GM12878 (cell line): ENCODE data around the gene PGBD5. TPM values are rescaled to one million over a fixed set of nuclear protein-coding genes. Genes with fewer than 3 reads are reported as not detected.

ENCODE experiments used
- ATAC-seq: fragments of 200-7000 bp; cut with Tn5 transposase; 3 replicates; pipeline ENCODE4 v1.9.1; 2020; ENCODE audit warnings: mild to moderate bottlenecking, moderate library complexity
- BruUV-seq: library from RNA; stranded (reverse); fragments of 400-500 nt; replicated peaks from 2 replicates; lab custom pipeline; 2021; lab: Mats Ljungman, UMichigan
- CTCF ChIA-PET: fragments of 300-600 bp; sonication (Branson Sonifier 250); formaldehyde crosslinking; extraction: SDS; loops from one replicate; lab custom pipeline; 2021; ENCODE audit warnings: inconsistent platforms; lab: Yijun Ruan, JAX
- POLR2A ChIA-PET: fragments of 350-600 bp; formaldehyde crosslinking; extraction: SDS; loops from one replicate; lab custom pipeline; 2021; ENCODE audit warnings: inconsistent platforms; lab: Charles Lee
- RAD21 ChIA-PET: fragments of 300-600 bp; sonication (Branson Sonifier 250); formaldehyde crosslinking; loops from one replicate; lab custom pipeline; 2023; ENCODE audit warnings: antibody characterized with exemption; ENCODE audit not compliant: unreplicated experiment; lab: Charles Lee
- SMC1A ChIA-PET: fragments of 300-600 bp; sonication (Branson Sonifier 250); formaldehyde crosslinking; loops from one replicate; lab custom pipeline; 2023; ENCODE audit not compliant: unreplicated experiment, uncharacterized antibody; lab: Charles Lee
- DNase-seq: peaks from one replicate; pipeline ENCODE4 v3.0.0-alpha.2; 2011; ENCODE audit warnings: low read depth, low spot score
- FAIRE-seq: peaks from 3 replicates; lab custom pipeline; 2011; peaks lifted over from hg19 to GRCh38; lab: Jason Lieb, UNC
- H2AFZ ChIP-seq: 2 replicates; pipeline ENCODE4 v1.6.0; 2011; ENCODE audit warnings: low read depth, low read length, control low read depth; ENCODE audit not compliant: control insufficient read depth
- H3K27ac ChIP-seq: 2 replicates; pipeline ENCODE4 v1.5.1; 2011; ENCODE audit warnings: control low read depth; ENCODE audit not compliant: control insufficient read depth, insufficient read depth
- H3K27me3 ChIP-seq, 2 experiments: replicated peaks in 1 of 2; 2 replicates each; pipeline versions ENCODE4 v1.6.0 to v1.6.1; 2011; ENCODE audit warnings: low read length in 1 of 2; ENCODE audit not compliant: control insufficient read depth in 2 of 2, insufficient read depth in 2 of 2
- H3K36me3 ChIP-seq, 2 experiments: 2 replicates each; pipeline ENCODE4 v1.5.1; 2011; ENCODE audit warnings: low read length in 1 of 2; ENCODE audit not compliant: control insufficient read depth in 2 of 2, insufficient read depth in 2 of 2
- H3K4me1 ChIP-seq: 2 replicates; pipeline ENCODE4 v1.6.1; 2011; ENCODE audit warnings: mild to moderate bottlenecking, low read length, moderate library complexity, mixed read lengths; ENCODE audit not compliant: control insufficient read depth, insufficient read depth
- H3K4me2 ChIP-seq: 2 replicates; pipeline ENCODE4 v1.6.0; 2011; ENCODE audit warnings: control low read depth; ENCODE audit not compliant: control insufficient read depth, insufficient read depth
- H3K4me3 ChIP-seq: fragments of 200-600 bp; sonication (generic); 2 replicates; pipeline ENCODE4 v1.5.1; 2016
- H3K79me2 ChIP-seq: 2 replicates; pipeline ENCODE4 v1.6.0; 2011; ENCODE audit warnings: low read length; ENCODE audit not compliant: control insufficient read depth, insufficient read depth
- H3K9ac ChIP-seq: 2 replicates; pipeline ENCODE4 v1.8.0; 2011; ENCODE audit warnings: low read length, control low read depth, mixed read lengths; ENCODE audit not compliant: control insufficient read depth, insufficient read depth
- H3K9me3 ChIP-seq: replicated peaks from 3 replicates; pipeline ENCODE4 v1.5.1; 2011; ENCODE audit warnings: mild to moderate bottlenecking, low read length; ENCODE audit not compliant: control insufficient read depth, insufficient read depth
- H4K20me1 ChIP-seq: 2 replicates; pipeline ENCODE4 v1.6.0; 2011; ENCODE audit not compliant: control insufficient read depth, insufficient read depth
- ATF7 ChIP-seq: fragments of 450-650 bp; IDR thresholded peaks from 2 replicates; pipeline ENCODE4 v1.6.1; 2016; ENCODE audit warnings: low read depth, mild to moderate bottlenecking
- CBX5 ChIP-seq: sonication (generic); IDR thresholded peaks from 2 replicates; pipeline ENCODE4 v1.6.1; 2016; ENCODE audit warnings: low read depth, moderate library complexity, mild to moderate bottlenecking, inconsistent platforms
- IRF3 ChIP-seq: fragments of 450-650 bp; IDR thresholded peaks from 2 replicates; pipeline ENCODE4 v1.6.1; 2014; ENCODE audit warnings: mild to moderate bottlenecking
- TAF1 ChIP-seq: IDR thresholded peaks from 2 replicates; pipeline ENCODE4 v1.6.1; 2011; ENCODE audit warnings: mild to moderate bottlenecking, low read depth, low read length, borderline replicate concordance
- WGBS: methylation state at CpG from one replicate; pipeline ENCODE4 v1.1.6; 2016; ENCODE audit warnings: low lambda C conversion rate; ENCODE audit not compliant: insufficient replicate concordance, insufficient coverage; ENCODE audit errors: missing lambda C conversion rate; 5-methylcytosine and 5-hydroxymethylcytosine counted together
- in situ Hi-C: fragments of 300-500 bp; cut with MboI; formaldehyde crosslinking; loops from 9 replicates; pipeline ENCODE4 v1.14.3; 2018; ENCODE audit warnings: mixed read lengths
- intact Hi-C: fragments of 100-400 bp; cut with micrococcal nuclease; formaldehyde crosslinking; loops from one replicate; pipeline ENCODE4 v1.14.2; 2022; ENCODE audit not compliant: unreplicated experiment
- polyA plus RNA-seq, 11 experiments: library from polyadenylated mRNA; depleted of rRNA in 4 of 11; unstranded in 6 of 11; stranded (reverse) in 5 of 11; fragments of >200 nt; fragmentation: Nextera tagmentation in 4 of 11; fragmentation: Illumina TruSeq in 1 of 11; extraction: Ambion mirVana in 4 of 11; extraction: Trizol in 1 of 11; gene quantifications; 1 replicate in 1 of 11; 2 replicates in 10 of 11; pipeline versions ENCODE4 v1.2.1 to v1.2.3, GENCODE V29; 2011 to 2016; ENCODE audit warnings: inconsistent platforms in 2 of 11, missing spikeins in 2 of 11, low read depth in 1 of 11
- total RNA-seq, 4 experiments: library from RNA; depleted of rRNA in 3 of 4; stranded (reverse); fragments of >200 nt in 3 of 4; fragmentation: Illumina TruSeq in 1 of 4; extraction: Trizol in 1 of 4; gene quantifications; 2 replicates each; pipeline versions ENCODE4 v1.2.1 to v1.2.3, GENCODE V29; 2013 to 2021

PGBD5 gene
- total and polyA plus RNA-seq, 10 of the 15 experiments (the other 5 are each of a cell fraction or from before 2014, with no cell fraction given): 0.03 TPM; not detected in 9

- in situ Hi-C loops (no loop called here), intact Hi-C loops (no loop called here)
- RAD21 ChIA-PET: interaction anchor here (1.5 kb wide), 1 partner anchor 585 kb away, joined by 3 read pairs; no protein-coding TSS in a partner anchor
- Histone ChIP-seq H3K27ac (no peak overlapping the region), H3K9me3 (no peaks in the 10 kb centered on the region; the same call in 2 of the 3 replicates), H3K4me1 (no peaks in the 10 kb centered on the region; the same call in 1 of the 2 replicates), H3K36me3 (no peaks in the 10 kb centered on the region), H2AFZ (no peak overlapping the region), H3K9ac (no peak overlapping the region), H3K79me2 (no peaks in the 10 kb centered on the region), H3K4me3 (no peak overlapping the region), H3K4me2 (no peak overlapping the region), H4K20me1 (no peaks in the 10 kb centered on the region), H3K27me3 (no peaks in the 10 kb centered on the region)
- no peak for ATAC-seq
- 81% methylated on average over 6 of the region's 6 CpGs for WGBS
- DNase-seq: no peak
- TF ChIP-seq CBX5: no peak
- BruUV-seq: no TSS peak
- no peak for FAIRE-seq
- SMC1A ChIA-PET: interaction anchor here (0.6 to 1.9 kb wide), 5 partner anchors 93 to 640 kb away, joined by 3 to 8 read pairs (median 3); no protein-coding TSS in a partner anchor
- POLR2A ChIA-PET: no interaction called here
- CTCF ChIA-PET: interaction anchor here (1.1 to 2.0 kb wide), 3 partner anchors 9 to 641 kb away, joined by 4 to 7 read pairs (median 5); no protein-coding TSS in a partner anchor
These were observed 124.3 kb downstream of the PGBD5 start for GRCh38 chr1:230301822-230302221.

- no peak overlapping the region for H3K9ac ChIP-seq
- intact Hi-C loops (no loop called here), in situ Hi-C loops (no loop called here)
- H3K36me3 ChIP-seq: no peaks in the 10 kb centered on the region
- no TSS peak for BruUV-seq
- no peaks in the 10 kb centered on the region for H4K20me1 ChIP-seq
- H3K4me1 ChIP-seq: no peaks in the 10 kb centered on the region; the same call in 1 of the 2 replicates
- H2AFZ ChIP-seq: no peak overlapping the region
- POLR2A ChIA-PET: no interaction called here
- no peak overlapping the region for H3K4me3 ChIP-seq
- H3K9me3 ChIP-seq: no peaks in the 10 kb centered on the region; the same call in 2 of the 3 replicates
- no peak for TF ChIP-seq IRF3
- TF ChIP-seq TAF1: no peak
- no peak for TF ChIP-seq ATF7
- DNase-seq (no peak), ATAC-seq (no peak), FAIRE-seq (no peak)
- H3K79me2 ChIP-seq: no peaks in the 10 kb centered on the region
- H3K27me3 ChIP-seq: no peaks in the 10 kb centered on the region
- H3K27ac ChIP-seq: no peak overlapping the region
- RAD21 ChIA-PET: no interaction called here
- 63% methylated on average over 8 of the region's 8 CpGs for WGBS
- no peak overlapping the region for H3K4me2 ChIP-seq
- SMC1A ChIA-PET: interaction anchor here (0.8 to 1.4 kb wide), 2 partner anchors 585 to 588 kb away, joined by 3 to 4 read pairs; no protein-coding TSS in a partner anchor
- CTCF ChIA-PET: interaction anchor here (1.2 to 1.8 kb wide), 2 partner anchors 27 to 92 kb away, joined by 3 to 4 read pairs; no protein-coding TSS in a partner anchor
These were observed 124.8 kb downstream of the PGBD5 start for GRCh38 chr1:230301322-230301721.
